T-helper 1 cell (primary cell): ENCODE data around the gene ZNF213.
A peak's percentile ranks its signal among the peaks of the same experiment; 100 is the strongest.

Source experiments
- DNase-seq, 5 donors: peaks; one replicate each; pipeline ENCODE4 v3.0.0-alpha.2; 2012 to 2020
- total RNA-seq, 4 donors: gene quantifications; one replicate each; lab custom pipeline; 2026; lab: John Stamatoyannopoulos, UW

Gene ZNF213, protein sequence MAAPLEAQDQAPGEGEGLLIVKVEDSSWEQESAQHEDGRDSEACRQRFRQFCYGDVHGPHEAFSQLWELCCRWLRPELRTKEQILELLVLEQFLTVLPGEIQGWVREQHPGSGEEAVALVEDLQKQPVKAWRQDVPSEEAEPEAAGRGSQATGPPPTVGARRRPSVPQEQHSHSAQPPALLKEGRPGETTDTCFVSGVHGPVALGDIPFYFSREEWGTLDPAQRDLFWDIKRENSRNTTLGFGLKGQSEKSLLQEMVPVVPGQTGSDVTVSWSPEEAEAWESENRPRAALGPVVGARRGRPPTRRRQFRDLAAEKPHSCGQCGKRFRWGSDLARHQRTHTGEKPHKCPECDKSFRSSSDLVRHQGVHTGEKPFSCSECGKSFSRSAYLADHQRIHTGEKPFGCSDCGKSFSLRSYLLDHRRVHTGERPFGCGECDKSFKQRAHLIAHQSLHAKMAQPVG
- 2.5 to 5.0 (median 3.5) reads per million in 4 donors for total RNA-seq

DNA sequence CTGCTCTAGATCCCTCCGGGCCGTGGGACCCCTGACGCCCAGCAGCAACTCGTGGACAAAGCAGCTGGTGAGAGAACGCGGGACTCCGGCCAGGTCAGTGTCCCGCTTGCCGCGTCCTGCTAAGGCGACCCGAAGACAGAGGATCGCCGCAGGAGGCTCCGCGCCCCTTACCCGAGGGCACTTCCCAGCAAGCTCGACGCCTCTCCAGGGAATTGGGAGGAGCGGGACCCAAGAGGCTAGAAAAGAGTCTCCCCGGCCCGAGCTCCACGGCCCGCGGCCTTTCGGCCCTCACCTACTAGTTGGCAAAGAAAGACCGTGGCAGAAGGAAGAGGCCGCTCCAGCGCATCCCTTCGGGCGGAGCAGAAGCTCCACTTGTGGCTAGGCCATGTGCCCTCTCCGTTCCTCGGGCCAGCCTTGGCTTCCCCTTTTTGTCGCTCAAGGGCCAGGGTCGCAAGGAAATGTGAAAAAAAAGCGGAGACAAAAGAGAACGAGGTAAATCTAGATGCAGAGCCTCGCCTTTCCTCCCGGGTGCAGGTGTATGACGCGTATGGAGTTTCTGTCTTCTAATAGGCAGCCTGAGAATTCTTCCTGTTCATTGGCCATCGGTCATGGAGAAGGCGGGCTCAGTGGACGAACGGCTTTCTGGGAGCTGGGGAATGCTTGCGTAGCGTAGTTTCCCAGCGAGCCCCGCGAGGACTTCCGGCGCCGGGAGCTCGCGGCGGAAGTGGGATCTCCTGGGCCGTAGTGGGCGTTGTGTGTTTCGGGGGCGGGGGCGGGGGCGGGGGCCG, at the start of gene ZNF213:
TSS of gene ZNF213 (plus strand) at position 692 of the 788 bp plus-strand sequence. CDS start 2,252 bp downstream, outside the sequence.
- peak; percentile 86 to 98 (median 91) for DNase-seq

DNA sequence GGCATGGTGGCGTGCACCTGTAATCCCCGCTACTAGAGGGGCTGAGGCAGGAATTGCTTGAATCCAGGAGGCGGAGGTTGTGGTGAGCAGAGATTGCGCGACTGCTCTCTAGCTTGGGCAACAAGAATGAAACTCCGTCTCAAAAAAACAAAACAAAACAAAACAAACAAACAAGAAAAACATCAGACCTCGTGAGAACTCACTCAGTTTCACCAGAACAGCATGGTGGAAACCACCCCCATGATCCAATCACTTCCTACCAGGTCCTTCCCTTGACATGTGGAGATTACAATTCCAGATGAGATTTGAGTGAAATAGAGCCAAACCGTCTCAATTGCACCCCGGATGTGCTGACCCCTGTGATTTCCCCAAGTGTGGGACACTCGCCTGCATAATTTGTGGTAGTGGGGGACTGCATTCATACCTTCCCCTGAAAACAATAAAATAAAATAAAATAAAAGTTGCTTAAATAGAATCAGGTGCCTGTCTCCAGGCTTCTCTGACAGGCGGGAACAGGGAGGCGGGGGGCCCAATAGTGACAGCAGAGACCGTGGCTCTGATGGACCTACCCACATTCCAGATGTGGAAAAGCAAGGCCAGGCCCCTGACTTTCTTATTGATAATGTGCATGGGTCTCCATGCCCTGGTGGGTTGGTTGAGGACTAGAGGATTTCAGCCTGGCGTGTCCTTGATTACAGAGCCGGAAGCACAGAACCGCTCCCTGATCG, 48.8 kb upstream of the ZNF213 start:
- DNase-seq = no peak

DNA sequence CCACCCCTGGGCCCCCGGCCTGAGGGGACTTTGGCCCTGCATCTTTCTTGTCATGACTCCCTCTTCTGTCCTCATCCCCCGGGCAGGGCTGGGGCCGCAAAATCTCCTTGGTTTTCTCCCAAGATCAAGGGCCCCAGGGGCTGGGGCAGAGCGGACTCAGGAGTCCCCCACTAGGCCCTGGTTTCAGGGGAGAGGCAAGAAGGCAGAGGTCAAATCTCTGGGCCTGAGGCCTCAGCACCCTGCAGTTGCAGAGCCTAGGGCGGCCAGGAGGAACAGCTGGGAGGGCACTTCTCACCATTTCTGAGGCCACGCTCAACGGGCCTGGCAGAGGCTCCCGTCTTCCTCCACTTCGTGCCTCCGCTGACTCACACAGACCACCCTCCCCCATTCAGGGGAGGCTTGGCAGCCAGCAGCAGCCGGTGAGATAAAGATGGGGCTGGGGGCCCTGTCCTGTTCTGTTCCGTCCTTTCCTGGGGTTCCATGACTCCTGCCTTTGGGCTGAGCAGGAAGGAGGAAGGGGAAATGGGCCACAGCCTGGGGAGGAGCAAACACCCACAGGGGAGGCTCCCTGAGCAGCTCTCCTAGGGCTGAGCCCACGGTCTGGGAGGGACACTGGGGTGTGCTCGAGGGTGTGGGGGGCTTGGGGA, 48.1 kb upstream of the ZNF213 start:
- no peak for DNase-seq

DNA sequence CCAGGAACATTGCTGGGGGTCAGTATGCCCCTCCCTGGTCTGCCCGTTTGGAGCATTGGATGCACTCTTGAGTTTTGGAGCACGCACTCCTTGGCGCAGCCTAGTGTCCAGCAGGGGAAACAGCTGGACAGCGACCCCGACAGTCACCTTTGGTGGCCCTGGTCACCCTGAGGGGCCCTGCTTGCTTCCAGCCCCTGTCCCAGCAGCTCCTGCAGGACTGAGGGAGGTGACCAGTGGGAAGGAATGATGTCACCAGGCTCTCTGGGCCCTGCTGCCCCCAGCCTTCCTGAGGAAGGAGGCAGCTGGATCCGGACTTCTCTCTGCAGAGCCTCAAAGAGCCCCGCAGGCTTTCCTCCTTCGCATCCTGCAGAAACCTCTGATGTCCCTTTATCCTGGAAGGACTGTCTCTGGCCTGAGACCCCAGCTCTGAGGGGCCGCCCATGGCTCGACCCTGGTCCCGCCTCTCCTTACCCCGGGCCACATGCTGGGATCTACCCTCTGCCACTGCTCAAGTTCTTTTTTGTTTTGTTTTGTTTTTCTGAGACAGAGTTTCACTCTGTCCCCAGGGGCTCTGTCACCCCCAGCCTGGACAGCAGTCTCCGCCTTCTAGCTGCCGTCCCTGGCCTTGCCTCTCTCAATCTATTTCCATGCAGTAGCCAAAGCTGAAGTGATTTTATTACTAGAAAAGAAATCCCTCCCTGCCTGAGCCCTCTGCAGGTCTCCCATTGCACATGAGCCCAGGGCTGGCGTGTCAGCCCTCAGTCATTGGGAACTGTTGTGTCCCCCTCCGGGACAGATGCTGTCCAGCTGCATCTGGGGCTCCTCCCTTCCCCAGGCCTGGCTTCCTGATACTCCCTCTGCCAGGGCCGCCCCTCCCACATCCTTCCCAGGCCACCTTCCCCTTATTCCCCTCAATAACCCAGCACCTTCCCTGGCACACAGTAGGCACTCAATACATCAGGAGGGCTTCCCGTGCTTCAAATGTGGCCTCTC, 47.3 kb upstream of the ZNF213 start:
- DNase-seq = no peak

DNA sequence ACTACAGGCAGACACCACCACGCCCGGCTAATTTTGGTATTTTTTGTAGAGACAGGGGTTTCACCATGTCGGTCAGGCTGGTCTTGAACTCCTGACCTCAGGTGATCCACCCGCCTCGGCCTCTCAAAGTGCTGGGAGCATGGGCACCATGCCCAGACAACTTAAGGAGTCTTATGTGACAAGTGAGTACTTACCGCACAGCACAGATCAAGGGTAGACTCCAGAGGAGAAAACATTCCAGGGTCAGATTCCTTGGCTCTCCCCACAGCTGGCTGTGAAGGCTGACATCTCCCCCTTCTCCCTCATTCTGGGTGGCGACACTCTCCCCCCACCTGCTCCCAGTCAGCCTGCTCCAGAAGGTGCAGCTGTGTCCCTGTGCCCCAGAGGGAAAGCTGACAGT, 46.4 kb upstream of the ZNF213 start:
- DNase-seq = no peak

DNA sequence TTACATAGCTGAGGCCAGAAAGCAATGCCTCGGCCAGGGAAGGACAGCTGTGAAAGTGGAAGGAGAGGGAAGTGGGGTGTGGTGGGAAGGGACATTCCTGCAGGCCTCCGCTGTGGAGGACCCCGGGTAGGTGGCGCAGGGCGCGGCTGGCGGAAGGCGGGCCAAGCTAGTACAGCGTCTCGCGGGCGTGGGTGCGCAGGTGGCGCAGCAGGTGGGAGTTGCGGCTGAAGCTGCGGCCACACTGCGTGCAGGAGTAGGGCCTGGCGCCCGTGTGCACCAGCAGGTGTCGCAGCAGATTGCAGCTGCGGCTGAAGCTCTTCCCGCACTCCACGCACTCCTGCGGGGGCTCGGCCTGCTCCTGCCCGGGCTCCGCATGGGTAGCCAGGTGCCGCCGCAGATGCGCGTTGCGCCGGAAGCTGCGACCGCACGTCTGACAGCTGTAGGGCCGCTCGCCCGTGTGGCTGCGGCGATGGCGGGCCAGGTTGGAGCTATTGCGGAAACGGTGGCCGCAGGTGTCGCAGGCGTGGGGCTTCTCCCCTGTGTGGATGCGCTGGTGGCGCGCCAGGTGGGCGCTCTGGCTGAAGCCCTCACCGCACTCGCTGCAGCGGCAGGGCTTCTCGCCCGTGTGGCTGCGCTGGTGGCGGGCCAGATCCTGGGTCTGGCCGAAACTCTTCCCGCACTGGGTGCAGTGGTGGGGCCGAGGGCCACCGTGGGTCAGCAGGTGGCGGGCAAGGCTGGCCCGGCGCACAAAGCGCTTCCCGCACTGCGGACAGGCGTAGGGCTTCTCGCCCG, 45.7 kb upstream of the ZNF213 start:
- DNase-seq = no peak

DNA sequence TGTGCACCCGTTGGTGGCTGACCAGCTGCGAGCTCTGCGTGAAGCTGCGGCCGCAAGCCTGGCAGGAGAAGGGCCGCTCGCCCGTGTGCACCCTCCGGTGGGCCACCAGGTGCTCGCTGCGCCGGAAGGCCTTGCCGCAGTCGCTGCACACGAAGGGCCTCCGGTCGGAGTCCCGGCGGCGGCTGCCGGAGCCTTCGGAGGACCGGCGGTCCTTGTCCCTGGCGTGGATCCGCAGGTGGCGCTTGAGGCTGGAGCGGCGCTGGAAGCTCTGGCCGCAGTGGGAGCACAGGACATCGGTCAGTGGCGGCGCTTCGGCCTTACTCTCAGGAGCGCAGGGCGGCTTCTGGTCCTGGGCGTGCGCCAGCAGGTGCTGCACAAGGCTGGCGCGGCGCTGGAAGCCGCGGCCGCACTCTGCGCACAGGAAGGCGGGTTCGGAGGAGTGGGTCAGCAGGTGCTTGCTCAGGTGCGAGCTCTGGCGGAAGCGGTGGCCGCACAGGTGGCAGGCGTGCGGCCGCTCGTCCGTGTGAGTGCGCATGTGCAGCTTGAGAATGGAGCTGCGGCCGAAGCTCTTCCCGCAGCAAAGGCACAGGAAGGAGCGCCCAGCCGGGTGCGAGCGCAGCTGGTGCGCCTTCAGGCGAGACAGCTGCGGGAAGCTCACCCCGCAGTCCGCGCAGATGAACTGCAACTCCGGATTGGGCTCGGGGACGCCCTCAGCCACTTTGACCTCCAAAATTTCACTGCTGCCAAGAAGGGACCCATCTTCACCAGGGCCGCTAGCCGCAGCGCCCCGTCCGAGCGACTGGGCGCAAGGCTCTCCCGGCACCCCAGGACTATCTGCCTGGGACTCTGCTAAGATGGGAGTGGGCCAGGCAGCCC, 44.9 kb upstream of the ZNF213 start:
- no peak for DNase-seq

DNA sequence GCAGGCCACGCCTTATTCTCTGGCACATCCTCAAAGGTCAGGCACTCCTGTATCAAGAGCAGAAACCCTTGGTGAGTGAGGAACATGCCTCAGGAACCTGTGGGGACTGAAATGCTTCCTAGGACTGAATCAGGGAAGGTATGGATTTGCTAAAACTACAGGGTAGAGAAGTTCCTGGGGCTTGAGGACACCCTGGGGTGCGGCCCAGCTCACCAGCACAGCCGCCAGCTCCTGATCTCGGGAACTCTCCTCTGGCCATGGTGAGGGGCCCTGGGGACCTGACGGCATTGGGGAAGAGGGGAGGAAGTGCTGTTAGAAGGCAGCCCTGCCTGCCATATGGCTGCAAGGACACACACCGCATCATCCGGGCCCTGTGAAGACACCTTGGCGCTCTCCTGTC, 43.3 kb upstream of the ZNF213 start:
- DNase-seq = no peak

DNA sequence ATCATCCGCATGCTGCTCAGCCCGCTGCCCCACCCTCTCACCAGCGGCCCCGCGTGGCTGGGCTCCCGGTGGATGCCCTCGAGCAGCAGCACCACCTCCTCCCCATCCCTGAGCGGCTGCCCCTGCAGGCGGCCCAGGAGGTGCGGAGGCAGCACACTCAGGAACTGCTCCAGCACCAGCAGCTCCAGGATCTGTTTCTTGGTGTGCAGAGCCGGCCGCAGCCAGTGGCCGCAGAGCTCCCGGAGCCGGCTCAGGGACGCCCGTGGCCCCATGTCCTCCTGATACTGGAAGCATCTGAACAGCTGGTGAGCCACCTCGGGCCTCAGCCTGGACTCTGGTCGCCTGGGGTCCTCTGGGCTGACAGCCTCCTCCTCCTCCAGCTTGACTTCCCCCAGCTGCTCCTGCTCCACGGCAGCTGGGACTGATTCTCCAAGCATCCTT, 42.3 kb upstream of the ZNF213 start:
- no peak for DNase-seq

DNA sequence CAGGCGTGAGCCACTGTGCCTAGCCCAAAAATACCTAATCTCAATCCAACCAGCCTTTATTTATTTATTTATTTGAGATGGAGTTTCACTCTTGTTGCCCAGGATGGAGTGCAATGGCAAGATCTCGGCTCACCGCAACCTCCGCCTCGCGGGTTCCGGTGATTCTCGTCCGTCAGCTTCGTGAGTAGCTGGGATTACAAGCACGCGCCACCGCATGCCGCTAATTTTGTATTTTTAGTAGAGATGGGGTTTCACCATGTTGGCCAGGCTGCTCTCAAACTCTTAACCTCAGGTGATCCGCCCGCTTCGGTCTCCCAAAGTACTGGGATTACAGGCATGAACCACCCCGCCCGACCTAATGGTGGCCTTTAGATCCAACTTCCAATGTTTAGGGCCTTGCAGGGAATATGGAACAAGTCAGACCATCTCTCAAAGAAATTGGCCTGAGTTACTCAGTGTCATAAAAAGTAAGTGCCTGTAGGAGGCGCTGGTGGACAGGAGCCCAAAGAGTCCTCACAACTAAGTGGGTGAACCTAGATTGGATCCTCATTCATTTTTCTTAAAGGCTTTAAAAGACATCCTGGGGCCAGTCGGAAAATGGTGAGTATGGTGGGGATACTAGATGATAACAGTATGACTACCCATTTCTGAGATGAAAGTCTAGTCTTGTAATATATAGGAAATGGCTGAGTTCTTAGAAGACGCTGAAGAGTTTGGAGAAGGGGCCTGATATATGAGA, 40.4 kb upstream of the ZNF213 start:
- peak in 4 of 5 donors; percentile 40 to 80 (median 51) for DNase-seq

DNA sequence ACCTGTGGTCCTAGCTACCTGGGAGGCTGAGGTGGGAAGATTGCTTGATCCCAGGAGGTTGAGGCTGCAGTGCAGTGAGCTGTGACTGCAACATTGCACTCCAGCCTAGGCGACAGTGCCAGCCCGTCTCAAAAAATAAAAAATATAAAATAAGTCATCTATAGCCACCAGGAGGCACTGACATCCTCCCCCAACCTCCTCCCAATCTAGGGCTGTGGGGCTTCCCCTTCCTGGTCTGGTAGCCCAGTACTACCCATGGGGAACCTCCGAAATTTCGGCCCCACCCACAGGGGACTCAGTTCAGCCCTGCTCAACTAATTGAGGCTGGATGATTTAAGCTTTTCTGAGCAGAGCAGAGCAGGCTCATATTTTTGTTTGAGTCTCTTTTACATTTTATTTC, 39.0 kb upstream of the ZNF213 start:
- peak; percentile 30 to 80 (median 58) for DNase-seq

DNA sequence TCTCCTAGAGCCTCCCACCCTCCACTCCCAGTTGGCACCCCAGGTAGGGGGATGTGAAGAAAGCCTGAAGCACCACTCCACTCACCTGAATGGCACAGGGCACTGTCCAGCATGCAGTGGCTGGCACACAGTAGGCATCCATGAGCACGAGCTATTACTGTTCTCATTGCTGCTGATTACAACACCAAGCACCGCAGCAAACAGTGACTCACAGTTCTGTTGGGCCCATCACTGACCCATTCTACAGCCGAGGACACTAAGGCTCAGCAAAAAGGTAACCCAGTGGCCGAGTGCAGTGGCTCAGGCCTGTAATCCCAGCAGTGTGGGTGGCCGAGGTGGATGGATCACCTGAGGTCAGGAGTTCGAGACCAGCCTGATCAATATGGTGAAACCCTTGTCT, 38.5 kb upstream of the ZNF213 start:
- no peak for DNase-seq

DNA sequence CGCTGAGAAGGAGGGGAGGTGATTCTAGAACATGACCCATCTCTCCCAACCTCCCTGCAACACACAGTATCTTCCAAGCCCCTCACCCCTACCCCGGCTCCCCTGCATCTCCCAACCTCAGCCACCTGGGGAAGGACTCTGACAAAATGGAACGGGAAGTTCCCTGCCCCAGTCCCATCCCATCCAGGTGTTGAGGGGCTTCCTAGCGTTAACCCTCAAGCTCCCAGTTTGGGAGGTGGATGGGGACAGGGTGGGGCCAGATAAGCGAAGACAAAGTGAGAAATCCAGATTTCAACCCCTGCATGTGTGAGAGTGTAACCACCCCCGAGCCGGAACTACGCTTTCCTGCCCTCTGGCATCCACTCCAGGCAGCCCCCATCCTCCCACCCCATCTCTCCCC, 37.6 kb upstream of the ZNF213 start:
- DNase-seq = no peak

DNA sequence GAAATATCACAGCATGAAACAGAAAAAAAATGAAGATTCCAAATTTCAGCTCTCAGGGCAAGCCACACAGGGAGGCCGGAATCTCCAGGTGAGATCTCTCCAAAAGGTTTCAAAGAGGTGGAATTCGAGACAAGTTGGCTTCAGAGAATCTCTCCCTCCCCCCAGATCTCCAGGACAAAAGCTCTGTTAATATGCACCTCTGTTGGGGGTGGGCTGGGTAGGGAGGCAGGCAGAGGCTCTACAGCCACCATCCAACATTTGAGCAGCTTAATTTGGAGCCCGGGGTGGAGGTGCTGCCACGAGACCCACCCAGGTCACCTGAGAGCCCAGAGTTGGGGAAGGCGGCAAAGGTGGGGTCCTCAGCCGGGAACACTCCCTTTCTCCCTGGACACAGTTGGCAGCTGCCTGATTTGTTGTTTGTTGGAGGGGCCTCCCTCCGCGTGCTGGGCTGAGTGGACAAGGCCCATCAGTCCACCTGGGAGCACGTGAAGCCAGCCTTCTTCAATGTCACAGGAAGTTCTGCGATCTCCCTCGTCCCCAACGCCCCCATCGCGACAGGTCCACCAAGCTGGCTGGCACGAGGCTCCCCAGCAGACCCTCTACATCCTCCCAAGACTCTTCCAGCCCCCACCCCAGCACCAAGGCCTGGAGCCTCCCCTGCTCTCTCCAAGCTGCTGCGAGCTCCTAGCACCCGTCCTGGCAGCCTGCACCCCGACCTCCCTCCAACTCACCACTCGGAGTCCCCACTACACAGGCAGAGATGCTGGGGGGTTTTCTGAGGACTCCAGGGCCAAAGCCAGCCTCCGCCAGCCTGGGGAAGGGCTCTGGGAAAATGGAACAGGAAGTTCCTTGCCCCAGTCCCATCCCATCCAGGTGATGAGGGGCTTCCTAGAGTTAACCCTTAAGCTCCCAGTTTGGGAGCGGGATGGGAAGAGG, 36.1 kb upstream of the ZNF213 start, which contains the start of gene ZSCAN10:
TSS of gene ZSCAN10 (minus strand) at position 836 of the 936 bp plus-strand sequence. CDS start 6,357 bp downstream, outside the sequence.
- no peak for DNase-seq

DNA sequence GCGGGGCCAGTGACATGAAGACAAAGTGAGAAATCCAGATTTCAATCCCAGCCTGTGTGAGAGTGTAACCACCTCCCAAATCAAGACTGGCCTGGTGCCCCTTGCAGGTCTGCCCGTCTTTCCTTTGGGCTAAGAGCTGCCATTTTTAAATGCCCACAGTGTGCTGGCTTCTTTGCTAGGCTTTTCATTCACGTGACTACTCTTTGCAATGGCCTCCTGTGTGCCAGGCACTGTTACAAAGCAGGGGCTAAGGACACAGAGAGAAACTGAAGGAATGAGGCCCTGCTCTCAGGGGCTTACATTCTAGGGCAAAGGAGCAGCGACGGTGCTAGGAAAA, 35.5 kb upstream of the ZNF213 start:
- no peak for DNase-seq

DNA sequence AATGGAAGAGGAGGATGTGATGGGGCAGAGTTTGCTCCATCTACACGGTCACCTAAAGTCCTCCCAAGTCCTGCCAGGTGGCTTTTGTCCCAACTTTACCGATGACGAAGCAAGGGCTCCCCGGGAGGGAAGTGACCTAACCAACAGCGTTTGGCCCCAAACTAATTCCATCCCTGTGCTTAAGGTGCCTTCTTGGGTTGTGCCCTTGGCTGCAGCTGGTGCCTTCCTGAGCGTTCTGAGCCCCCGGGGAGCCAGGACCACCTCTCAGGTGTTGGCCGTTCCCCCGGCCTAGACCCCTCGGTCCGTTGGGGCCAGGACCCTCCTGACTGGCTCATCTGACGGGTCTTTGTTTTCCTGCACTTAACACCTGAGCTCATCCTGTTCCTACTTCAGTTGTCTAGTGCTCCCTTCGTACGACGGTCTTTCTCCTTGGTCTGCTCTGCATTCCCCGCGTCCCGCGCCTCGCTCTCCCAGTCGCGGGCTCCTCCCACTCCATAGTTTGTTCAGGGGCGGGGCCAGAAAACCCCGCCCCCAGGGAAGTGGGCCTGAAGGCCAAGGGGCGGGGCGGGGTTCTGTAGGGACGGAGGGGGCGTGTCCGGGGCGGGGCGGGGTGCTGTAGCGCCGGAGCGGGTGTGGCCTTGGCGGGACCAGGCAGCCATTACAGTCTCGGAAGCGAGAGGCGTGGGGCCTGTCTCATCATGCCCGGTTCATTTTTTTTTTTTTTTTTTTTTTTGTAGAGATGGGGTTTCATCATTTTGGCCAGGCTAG, 34.9 kb upstream of the ZNF213 start:
- DNase-seq = peak; percentile 87 to 94 (median 88)
